GM12801 (cell line): ENCODE measurements around the gene TMC6.

Experiments
- TF ChIP-seq, protein P1 (sequence below): IDR thresholded peaks from one replicate; pipeline ENCODE4 v1.5.1; 2011; ENCODE audit warnings: control low read depth; ENCODE audit not compliant: insufficient read length; ENCODE audit errors: extremely low read depth

The TMC6 gene, protein sequence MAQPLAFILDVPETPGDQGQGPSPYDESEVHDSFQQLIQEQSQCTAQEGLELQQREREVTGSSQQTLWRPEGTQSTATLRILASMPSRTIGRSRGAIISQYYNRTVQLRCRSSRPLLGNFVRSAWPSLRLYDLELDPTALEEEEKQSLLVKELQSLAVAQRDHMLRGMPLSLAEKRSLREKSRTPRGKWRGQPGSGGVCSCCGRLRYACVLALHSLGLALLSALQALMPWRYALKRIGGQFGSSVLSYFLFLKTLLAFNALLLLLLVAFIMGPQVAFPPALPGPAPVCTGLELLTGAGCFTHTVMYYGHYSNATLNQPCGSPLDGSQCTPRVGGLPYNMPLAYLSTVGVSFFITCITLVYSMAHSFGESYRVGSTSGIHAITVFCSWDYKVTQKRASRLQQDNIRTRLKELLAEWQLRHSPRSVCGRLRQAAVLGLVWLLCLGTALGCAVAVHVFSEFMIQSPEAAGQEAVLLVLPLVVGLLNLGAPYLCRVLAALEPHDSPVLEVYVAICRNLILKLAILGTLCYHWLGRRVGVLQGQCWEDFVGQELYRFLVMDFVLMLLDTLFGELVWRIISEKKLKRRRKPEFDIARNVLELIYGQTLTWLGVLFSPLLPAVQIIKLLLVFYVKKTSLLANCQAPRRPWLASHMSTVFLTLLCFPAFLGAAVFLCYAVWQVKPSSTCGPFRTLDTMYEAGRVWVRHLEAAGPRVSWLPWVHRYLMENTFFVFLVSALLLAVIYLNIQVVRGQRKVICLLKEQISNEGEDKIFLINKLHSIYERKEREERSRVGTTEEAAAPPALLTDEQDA

DNA sequence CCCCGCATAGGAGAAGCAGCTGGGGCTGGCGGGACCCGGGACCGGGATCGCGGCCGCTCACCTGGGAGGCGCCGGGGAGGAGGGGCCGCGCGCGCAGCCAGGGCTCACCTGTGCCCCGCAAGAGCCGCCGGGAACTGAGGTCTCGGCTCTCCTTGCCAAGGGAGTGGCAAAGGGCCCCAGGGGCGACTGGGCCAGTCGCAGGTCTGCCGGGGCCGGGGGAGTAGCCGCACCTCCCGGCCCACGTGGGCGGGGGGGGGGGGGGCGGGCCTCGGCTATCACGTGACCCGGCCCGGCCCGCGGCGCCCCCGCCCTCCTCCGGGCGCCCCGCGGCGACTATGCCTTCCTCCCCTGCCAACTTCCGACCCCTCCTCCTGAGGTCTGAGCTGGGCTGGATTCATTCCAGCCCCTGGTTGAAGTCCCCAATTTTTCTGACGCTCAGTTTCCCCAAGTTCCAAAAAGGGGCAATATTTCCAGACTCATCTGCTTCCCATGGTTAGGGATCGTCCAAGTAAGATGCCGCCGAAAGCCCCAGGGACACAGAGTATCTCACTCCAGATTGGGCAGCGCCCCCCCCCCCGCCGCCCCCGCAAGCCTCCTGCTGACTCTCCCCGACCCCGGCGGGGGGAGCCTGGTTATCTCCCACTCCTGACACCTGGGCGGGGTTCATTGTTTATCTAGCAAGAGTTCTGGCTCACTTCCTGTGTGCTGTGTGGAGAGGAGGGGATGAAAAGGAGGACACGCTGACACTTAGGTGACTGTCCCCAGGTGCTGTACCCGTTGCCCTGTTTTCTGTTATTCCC, at the start of gene TMC6:
Gene TMC6 (minus strand): TSS at position 205 of the 800 bp plus-strand sequence. CDS start 1,923 bp downstream, outside the sequence.
- TF ChIP-seq, protein P1, sequence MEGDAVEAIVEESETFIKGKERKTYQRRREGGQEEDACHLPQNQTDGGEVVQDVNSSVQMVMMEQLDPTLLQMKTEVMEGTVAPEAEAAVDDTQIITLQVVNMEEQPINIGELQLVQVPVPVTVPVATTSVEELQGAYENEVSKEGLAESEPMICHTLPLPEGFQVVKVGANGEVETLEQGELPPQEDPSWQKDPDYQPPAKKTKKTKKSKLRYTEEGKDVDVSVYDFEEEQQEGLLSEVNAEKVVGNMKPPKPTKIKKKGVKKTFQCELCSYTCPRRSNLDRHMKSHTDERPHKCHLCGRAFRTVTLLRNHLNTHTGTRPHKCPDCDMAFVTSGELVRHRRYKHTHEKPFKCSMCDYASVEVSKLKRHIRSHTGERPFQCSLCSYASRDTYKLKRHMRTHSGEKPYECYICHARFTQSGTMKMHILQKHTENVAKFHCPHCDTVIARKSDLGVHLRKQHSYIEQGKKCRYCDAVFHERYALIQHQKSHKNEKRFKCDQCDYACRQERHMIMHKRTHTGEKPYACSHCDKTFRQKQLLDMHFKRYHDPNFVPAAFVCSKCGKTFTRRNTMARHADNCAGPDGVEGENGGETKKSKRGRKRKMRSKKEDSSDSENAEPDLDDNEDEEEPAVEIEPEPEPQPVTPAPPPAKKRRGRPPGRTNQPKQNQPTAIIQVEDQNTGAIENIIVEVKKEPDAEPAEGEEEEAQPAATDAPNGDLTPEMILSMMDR: no peak

DNA sequence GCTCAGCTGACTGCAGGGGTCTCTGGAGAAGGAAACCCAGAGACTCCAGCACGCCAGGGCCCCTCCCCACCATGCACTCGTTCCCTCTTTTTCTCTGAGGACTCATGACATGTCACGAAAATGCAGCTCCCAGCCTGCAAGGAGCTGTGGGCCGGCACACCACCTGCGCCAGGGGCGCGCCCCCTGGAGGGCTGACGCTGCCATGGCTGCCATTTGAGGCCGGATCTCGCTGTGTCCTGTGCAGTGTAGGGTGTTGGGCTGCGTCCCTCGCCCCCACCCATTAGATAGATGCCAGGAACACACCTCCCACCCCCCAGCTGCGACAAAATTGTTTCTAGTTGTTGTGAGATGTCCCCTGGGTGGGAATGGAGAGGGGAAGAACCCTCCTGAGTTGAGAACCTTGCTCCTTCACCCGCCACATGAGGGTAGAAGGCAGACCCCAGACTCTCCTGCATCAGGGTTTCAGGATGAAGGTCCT, 48.0 kb upstream of the TMC6 start:
- TF ChIP-seq, protein P1: peak; percentile 29

DNA sequence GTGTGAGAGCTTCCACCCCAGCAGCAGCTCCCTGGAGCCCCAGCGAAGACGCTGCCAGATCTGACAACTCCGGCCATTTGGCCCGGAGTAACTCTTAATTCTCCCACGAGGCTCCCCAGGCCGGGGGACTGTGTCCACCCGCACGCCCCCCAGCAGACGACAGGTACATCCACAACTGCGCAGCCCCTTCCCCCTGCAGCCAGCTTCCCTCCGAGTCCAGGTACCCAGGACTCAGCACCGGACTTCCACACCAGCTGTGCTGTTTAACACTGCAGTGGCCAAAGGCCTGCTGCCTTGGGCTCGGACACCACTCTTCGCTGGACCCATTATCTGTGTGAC, 47.1 kb upstream of the TMC6 start:
- TF ChIP-seq, protein P1: no peak

DNA sequence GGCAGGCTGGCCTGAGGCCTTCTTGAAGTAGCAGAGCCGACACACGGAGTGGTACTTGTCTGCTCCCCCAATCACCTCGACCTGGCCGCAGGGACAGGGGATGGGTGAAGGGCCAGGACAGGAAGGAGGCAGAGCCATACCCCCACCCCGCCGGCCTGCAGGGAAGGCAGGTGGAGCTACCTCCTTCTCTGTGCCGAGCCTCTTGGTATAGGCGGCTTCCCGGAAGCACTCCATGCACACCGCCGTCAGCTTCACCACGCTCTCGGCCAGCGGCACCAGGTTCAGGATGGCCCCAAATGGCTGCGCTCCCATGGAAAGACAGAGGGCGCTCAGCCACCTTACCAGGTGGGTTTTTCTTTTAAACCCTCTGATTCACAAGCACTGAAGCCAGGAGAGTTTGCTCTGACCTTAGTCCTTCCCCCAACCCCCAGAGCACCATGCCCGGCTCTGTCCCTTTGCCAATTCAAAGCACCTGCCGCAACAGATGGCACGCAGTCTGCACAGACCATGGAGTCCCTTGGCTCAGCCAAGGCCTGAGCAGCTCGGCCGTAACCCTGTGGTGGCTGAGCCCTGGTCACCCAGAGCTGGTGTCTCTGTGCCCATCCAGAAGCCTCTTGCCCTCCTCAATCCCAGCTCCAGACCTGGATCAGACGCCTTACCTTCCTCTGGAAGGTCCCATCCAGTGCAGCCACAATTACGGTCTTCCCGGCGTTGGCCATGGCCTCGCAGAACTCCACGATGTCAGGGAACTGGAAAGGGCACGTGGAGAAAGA, 46.5 kb upstream of the TMC6 start:
- TF ChIP-seq, protein P1: no peak

DNA sequence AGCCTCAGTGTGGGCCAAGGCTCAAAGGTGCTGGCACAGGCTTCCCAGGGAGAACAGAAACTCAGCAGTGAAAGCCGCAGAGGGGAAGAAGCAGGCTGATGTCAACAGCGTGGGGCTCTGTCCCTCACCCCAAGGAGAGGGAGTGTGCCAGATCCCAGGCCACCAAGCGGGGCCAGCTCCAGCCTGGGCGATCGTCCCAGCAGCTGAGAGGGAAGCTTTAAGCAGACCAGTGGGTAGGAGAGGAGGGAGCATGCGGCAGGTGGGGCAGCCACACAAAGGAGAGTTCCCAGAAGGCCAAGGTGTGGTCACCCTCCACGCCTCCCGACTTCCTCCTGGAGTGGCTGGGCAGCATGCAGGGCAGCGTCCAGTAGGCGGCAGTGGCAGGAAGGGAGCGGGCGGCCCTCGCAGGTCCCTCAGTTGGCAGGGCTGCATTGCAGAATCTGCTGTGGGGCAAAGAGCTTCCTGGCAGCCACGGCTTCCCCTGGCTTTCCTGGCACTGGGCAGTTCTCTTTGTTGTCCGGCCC, 45.9 kb upstream of the TMC6 start:
- TF ChIP-seq, protein P1: no peak

DNA sequence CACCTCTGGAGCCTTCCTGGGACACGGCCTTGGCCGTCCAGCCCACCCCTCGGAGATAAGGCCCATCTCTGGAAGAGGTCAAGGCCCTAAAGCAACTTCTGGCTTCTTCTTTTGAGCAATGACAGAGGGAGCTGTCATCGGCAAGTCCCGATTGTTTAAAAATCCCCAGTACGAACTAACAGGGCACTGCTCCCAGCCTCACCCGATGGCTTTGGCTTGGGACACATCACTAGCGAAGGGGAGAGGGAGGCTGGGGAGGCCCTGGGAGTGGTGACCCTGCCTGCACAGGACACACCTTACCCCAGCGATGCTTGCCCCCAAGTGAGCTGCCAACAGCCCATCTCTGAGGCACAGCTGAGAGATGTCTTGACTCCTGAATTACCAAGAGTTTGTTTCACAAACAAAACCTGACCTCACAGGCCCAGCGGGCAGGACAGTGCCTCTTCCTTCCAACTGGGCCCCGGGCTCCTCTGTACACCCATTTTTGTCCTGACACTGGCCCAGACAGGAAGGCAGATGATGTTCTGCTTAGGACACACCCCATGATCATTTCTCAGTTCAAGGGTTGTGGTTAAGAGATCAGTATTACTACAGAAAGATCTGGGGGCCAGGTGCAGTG, 44.7 kb upstream of the TMC6 start:
- TF ChIP-seq, protein P1: no peak
